Osteoblast (primary cell): Measurements from ENCODE around the gene GPR31. TPM values are rescaled to one million over a fixed set of nuclear protein-coding genes. Genes with fewer than 3 reads are reported as not detected.
"Not testable (repeated sequence)": the region's sequence is repeated elsewhere in the genome, so short reads cannot be mapped to it uniquely, and the experiment has no call there.

Experiments used
- DNase-seq: peaks from one replicate; pipeline ENCODE4 v3.0.0; 2011; ENCODE audit warnings: low spot score, mixed read lengths; ENCODE audit not compliant: insufficient read length; ENCODE audit errors: missing footprints
- H2AFZ ChIP-seq: 2 replicates; pipeline ENCODE4 v1.6.0; 2011; ENCODE audit warnings: mild to moderate bottlenecking, low read length
- H3K27ac ChIP-seq: 2 replicates; pipeline ENCODE4 v1.5.1; 2011; ENCODE audit warnings: mild to moderate bottlenecking, low read depth, low read length, moderate library complexity
- H3K27me3 ChIP-seq: 2 replicates; pipeline ENCODE4 v1.6.0; 2012; ENCODE audit warnings: mild to moderate bottlenecking, control low read depth, inconsistent platforms, low read length, moderate library complexity; ENCODE audit not compliant: insufficient read depth
- H3K36me3 ChIP-seq: 2 replicates; pipeline ENCODE4 v1.5.1; 2011; ENCODE audit warnings: mild to moderate bottlenecking, low read length, control low read depth, moderate library complexity; ENCODE audit not compliant: insufficient read depth
- H3K4me1 ChIP-seq: 2 replicates; pipeline ENCODE4 v1.5.1; 2011; ENCODE audit warnings: mild to moderate bottlenecking, low read length, control low read depth, moderate library complexity; ENCODE audit not compliant: insufficient read depth
- H3K4me2 ChIP-seq: 2 replicates; pipeline ENCODE4 v1.6.0; 2011; ENCODE audit warnings: mild to moderate bottlenecking, low read length; ENCODE audit not compliant: insufficient read depth
- H3K4me3 ChIP-seq: fragments of 200-600 bp; sonication (generic); 3 replicates; pipeline ENCODE4 v1.5.1; 2012; ENCODE audit warnings: mild to moderate bottlenecking, low read length, inconsistent platforms; ENCODE audit not compliant: insufficient read depth
- H3K79me2 ChIP-seq: 2 replicates; pipeline ENCODE4 v1.6.0; 2012; ENCODE audit warnings: mild to moderate bottlenecking, low read length, control low read depth, inconsistent platforms; ENCODE audit not compliant: insufficient read depth
- H3K9me3 ChIP-seq: 2 replicates; pipeline ENCODE4 v1.5.1; 2011; ENCODE audit warnings: low read depth, low read length, control low read depth
- H4K20me1 ChIP-seq: 2 replicates; pipeline ENCODE4 v1.6.0; 2012; ENCODE audit warnings: mild to moderate bottlenecking, low read length, control low read depth; ENCODE audit not compliant: insufficient read depth
- total RNA-seq: library from RNA; depleted of rRNA; stranded (reverse); fragments of >200 nt; gene quantifications from 2 replicates; pipeline ENCODE4 v1.2.3, GENCODE V29; 2012
- TF ChIP-seq, protein P1 (sequence below): IDR thresholded peaks from 2 replicates; pipeline ENCODE4 v1.5.1; 2011; ENCODE audit warnings: mild to moderate bottlenecking, low read depth, low read length, moderate library complexity; ENCODE audit errors: extremely low read depth

The GPR31 gene
- total RNA-seq, 1 donor: not detected

GRCh38 chr6:167168296-167168695 is 10.5 kb upstream of the GPR31 start:
- not testable (repeated sequence) for H3K4me1 ChIP-seq, H3K79me2 ChIP-seq, H3K27ac ChIP-seq, H3K36me3 ChIP-seq, H3K4me2 ChIP-seq, H3K4me3 ChIP-seq, H3K27me3 ChIP-seq, DNase-seq, H2AFZ ChIP-seq, H4K20me1 ChIP-seq, H3K9me3 ChIP-seq

GRCh38 chr6:167167699-167168098 is 9.9 kb upstream of the GPR31 start:
- H3K4me2 ChIP-seq, H2AFZ ChIP-seq, H3K79me2 ChIP-seq, H3K27me3 ChIP-seq, H3K36me3 ChIP-seq, H4K20me1 ChIP-seq, H3K4me3 ChIP-seq, H3K27ac ChIP-seq, H3K4me1 ChIP-seq, DNase-seq, H3K9me3 ChIP-seq: not testable (repeated sequence)

DNA sequence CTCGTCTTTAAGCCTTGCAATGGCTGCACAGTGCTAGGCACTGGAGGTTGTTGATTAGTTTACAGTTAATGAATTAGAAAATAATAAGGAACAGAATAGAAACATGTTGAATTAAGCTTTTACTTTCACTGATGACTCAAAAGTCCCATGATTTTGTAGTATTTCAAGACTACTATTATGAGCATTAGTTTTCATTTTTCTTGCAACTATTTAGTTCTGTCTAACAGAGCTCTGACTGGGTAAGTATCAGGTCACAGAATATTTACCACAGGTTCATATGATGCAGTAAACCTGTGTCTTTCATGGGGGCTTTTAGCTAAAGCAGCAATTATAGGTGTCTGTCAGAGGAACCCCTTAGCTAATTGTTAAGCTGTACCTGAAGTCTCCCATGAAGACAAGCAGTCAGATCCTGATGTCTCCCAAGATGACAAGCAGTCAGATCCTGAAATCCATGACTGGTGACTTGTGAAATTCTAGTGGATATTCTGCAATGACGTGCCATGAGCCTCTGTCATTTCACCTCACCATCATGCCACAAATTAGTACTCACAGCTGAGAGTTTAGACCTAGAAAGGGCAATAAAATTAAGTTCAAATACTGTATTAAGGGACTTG is 8.2 kb upstream of the GPR31 start:
- Histone ChIP-seq H4K20me1 (no peaks in the 10 kb centered on the region), H3K27ac (no peak overlapping the region), H3K27me3 (no peaks in the 10 kb centered on the region), H3K4me1 (no peaks in the 10 kb centered on the region), H3K4me3 (no peak overlapping the region), H2AFZ (no peak overlapping the region), H3K79me2 (no peaks in the 10 kb centered on the region), H3K9me3 (no peaks in the 10 kb centered on the region), H3K36me3 (no peaks in the 10 kb centered on the region), H3K4me2 (no peak overlapping the region)
- TF ChIP-seq, protein P1, sequence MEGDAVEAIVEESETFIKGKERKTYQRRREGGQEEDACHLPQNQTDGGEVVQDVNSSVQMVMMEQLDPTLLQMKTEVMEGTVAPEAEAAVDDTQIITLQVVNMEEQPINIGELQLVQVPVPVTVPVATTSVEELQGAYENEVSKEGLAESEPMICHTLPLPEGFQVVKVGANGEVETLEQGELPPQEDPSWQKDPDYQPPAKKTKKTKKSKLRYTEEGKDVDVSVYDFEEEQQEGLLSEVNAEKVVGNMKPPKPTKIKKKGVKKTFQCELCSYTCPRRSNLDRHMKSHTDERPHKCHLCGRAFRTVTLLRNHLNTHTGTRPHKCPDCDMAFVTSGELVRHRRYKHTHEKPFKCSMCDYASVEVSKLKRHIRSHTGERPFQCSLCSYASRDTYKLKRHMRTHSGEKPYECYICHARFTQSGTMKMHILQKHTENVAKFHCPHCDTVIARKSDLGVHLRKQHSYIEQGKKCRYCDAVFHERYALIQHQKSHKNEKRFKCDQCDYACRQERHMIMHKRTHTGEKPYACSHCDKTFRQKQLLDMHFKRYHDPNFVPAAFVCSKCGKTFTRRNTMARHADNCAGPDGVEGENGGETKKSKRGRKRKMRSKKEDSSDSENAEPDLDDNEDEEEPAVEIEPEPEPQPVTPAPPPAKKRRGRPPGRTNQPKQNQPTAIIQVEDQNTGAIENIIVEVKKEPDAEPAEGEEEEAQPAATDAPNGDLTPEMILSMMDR: no peak
- DNase-seq: no peak

DNA sequence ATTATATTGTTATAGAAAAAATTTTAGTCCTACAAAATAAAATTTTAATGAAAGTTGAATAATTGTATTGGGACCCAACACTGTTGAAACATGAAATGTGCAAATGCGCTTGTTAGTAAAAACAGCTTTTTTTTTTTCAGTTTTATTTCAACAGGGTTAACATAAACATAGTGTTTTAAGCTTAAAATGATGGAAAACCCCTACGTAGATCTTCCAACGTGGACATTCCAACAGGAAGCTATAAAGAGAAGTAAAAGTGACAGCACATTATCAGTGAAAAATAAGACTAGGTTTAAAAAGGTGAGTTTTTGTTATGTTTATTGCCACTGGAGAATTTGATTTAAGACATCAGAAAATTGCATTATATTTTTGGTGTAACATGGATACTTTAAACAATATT is 6.5 kb upstream of the GPR31 start:
- no peaks in the 10 kb centered on the region for H3K27me3 ChIP-seq
- no peak overlapping the region for H2AFZ ChIP-seq
- H3K4me3 ChIP-seq: no peak overlapping the region
- H3K36me3 ChIP-seq: no peaks in the 10 kb centered on the region
- no peak for DNase-seq
- no peaks in the 10 kb centered on the region for H3K4me1 ChIP-seq
- TF ChIP-seq, protein P1: no peak
- no peak overlapping the region for H3K27ac ChIP-seq
- no peaks in the 10 kb centered on the region for H3K9me3 ChIP-seq
- H3K79me2 ChIP-seq: no peaks in the 10 kb centered on the region
- H3K4me2 ChIP-seq: no peak overlapping the region
- no peaks in the 10 kb centered on the region for H4K20me1 ChIP-seq

DNA sequence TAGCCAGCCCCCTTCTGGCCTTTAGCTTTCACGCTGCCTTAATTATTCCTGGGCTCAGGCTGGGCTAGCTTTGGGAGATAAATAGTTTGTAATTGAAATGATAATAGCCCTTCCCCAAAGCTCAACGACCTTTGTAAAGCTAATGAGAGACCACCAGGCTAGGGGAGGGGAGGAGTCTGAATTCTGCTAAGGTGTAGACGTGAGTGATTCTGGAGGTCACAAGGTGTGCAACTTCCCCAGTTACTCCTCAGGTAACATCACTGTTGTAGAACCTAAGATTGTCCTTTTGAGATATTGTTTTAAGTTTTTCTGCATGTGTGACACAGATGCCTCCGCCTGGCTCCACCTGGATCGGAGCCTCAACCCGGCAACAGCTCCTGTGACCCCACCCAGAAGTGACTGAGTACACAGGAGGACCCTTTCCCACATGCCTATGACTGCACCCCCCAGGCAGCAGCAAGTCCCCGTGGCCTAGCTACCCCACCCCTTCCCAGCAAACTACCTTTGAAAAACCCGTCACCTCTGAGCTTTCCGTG is 5.8 kb upstream of the GPR31 start:
- Histone ChIP-seq H3K4me2 (no peak overlapping the region), H3K36me3 (no peaks in the 10 kb centered on the region), H3K4me3 (no peak overlapping the region), H3K9me3 (no peaks in the 10 kb centered on the region), H3K4me1 (no peaks in the 10 kb centered on the region), H4K20me1 (no peaks in the 10 kb centered on the region), H3K79me2 (no peaks in the 10 kb centered on the region), H2AFZ (no peak overlapping the region), H3K27me3 (no peaks in the 10 kb centered on the region), H3K27ac (no peak overlapping the region)
- DNase-seq: no peak
- TF ChIP-seq, protein P1: no peak
